ENCODE measurements around the gene FBXW4.

FBXW4 gene

DNA sequence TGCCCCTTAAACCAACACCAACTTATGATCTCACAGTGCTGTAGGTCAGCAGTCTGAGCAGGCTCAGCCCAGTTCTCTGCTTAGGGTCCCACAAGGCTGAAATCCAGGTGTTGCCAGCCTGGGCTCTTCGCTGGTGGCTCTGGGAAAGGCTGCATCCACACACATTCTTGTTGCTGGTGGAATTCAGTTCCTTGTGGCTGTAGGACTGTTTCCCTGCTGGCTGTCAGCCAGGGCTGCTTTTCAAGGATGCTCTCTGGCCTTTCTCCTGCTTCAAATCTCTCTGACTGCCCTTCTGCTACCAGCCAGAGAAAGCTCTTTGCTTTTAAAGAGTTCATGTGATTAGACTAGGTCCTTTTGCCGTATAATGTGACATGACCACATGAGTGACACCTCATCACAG lies 122.2 kb downstream of the FBXW4 start:
- TF ChIP-seq CTCF (IDR thresholded peaks at IDR 0.05) = no peak
- peaks cover 8 to 34% of the 10 kb centered on the region in 2 donors for H3K27me3 ChIP-seq
- intact Hi-C loops (cut with DNase I; ENCODE audit: low total_unique reads) = no loop called here
- H3K4me1 ChIP-seq = peaks cover 0 to 17% (median 15%) of the 10 kb centered on the region in 4 donors
- DNase-seq = no peak
- H3K9me3 ChIP-seq = peaks cover 0 to 13% (median 12%) of the 10 kb centered on the region in 3 donors
- no peak overlapping the region for H3K4me3 ChIP-seq
- H3K27ac ChIP-seq = no peak overlapping the region
- H3K36me3 ChIP-seq = peaks cover 0 to 29% (median 18%) of the 10 kb centered on the region in 3 donors

DNA sequence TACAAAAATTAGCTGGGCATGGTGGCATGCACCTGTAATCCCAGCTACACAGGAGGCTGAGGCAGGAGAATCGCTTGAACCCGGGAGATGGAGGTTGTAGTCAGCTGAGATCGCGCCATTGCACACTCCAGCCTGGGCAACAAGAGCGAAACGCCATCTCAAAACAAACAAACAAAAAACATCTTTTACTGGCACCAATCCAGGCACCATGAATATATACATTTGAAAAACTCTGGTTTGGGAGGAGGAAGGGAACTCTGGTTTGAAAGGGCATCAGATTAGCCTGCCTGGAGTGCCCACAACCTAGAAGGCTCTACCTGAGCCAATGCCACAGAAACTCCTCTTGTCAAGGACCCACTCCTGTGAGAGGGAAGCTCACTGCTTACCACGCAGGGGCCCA lies 122.8 kb downstream of the FBXW4 start:
- H3K27ac ChIP-seq = no peak overlapping the region
- peaks cover 8 to 40% of the 10 kb centered on the region in 2 donors for H3K27me3 ChIP-seq
- no peak for TF ChIP-seq CTCF (IDR thresholded peaks at IDR 0.05)
- no peak overlapping the region for H3K4me3 ChIP-seq
- peaks cover 0 to 17% (median 15%) of the 10 kb centered on the region in 4 donors for H3K4me1 ChIP-seq
- peaks cover 0 to 23% (median 12%) of the 10 kb centered on the region in 3 donors for H3K36me3 ChIP-seq
- peaks cover 0 to 13% (median 12%) of the 10 kb centered on the region in 3 donors for H3K9me3 ChIP-seq
- no peak for DNase-seq
- intact Hi-C loops (cut with DNase I; ENCODE audit: low total_unique reads) = no loop called here

GRCh38 chr10:101571271-101571925 lies 123.6 kb downstream of the FBXW4 start:
- Histone ChIP-seq H3K27ac (no peak overlapping the region), H3K4me1 (peaks cover 0 to 24% (median 20%) of the 10 kb centered on the region in 4 donors), H3K4me3 (no peak overlapping the region), H3K36me3 (peaks cover 0 to 16% (median 6%) of the 10 kb centered on the region in 3 donors), H3K9me3 (peaks cover 0 to 13% (median 12%) of the 10 kb centered on the region in 3 donors), H3K27me3 (peaks cover 11 to 47% of the 10 kb centered on the region in 2 donors)
- no peak for DNase-seq
- no peak for TF ChIP-seq CTCF (IDR thresholded peaks at IDR 0.05)
- intact Hi-C loops (cut with DNase I; ENCODE audit: low total_unique reads) = no loop called here

DNA sequence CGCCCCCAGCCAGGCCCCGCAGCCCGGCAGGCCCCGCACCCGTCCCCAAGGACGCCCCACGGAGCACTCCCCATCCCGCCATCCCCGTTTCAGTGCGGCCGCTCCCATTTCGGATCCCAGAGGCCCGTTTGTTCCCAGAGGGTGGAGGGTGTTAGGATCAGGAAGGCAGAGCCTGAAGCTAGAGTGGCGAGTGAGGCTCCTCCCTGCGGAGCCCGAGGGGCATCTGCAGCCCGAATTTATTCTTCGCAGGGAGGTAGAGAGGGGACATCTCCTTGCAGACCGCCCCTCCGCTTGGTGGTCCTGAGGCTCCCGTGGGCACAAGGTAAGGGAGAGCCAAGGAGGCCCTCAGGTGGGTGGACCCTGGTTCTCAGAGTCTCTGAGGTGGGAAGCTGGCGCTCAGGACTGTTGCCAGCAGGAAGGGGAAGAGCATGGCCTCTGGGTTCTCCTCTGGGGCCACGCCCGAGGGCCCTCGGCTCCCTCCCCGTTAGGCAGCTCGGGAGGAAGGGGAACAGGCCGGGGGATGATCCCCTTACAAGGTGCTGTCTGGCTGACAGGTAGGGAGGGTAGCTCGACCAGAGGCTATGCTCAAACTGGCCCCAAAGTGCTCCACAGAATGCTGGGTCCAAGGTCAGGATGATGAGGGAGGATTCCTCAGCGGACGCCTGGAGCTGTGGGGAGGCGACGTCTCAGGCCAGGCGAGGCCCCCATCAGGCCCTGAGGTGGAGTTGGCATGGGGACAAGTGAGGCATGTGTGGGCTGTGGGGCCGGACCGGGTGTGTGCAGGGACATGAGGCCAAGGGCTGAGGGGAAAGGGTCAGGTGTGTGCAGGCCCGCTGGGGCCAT lies 124.3 kb downstream of the FBXW4 start:
- H3K27me3 ChIP-seq = peaks cover 11 to 55% of the 10 kb centered on the region in 2 donors
- intact Hi-C loops (cut with DNase I; ENCODE audit: low total_unique reads) = no loop called here
- TF ChIP-seq CTCF (IDR thresholded peaks at IDR 0.05) = no peak
- peaks cover 0 to 13% (median 12%) of the 10 kb centered on the region in 3 donors for H3K9me3 ChIP-seq
- H3K4me3 ChIP-seq = peak overlapping the region; percentile 29 to 51
- peaks cover 0 to 26% (median 24%) of the 10 kb centered on the region in 4 donors for H3K4me1 ChIP-seq
- no peak overlapping the region for H3K27ac ChIP-seq
- DNase-seq = no peak
- peaks cover 0 to 12% (median 6%) of the 10 kb centered on the region in 3 donors for H3K36me3 ChIP-seq

GRCh38 chr10:101569622-101570427 lies 125.1 kb downstream of the FBXW4 start:
- peaks cover 0 to 26% (median 24%) of the 10 kb centered on the region in 4 donors for H3K4me1 ChIP-seq
- peaks cover 11 to 63% of the 10 kb centered on the region in 2 donors for H3K27me3 ChIP-seq
- peak; percentile 79 to 96 for TF ChIP-seq CTCF (IDR thresholded peaks at IDR 0.05)
- DNase-seq = peak; percentile 76 to 81
- H3K36me3 ChIP-seq = peaks cover 0 to 6% (median 6%) of the 10 kb centered on the region in 3 donors
- H3K27ac ChIP-seq = no peak overlapping the region
- H3K9me3 ChIP-seq = peaks cover 0 to 13% (median 12%) of the 10 kb centered on the region in 3 donors
- intact Hi-C loops (cut with DNase I; ENCODE audit: low total_unique reads) = loop anchor here (2.0 to 10.0 kb wide), 2 partner anchors 295 to 353 kb away; no protein-coding TSS in a partner anchor
- peak overlapping the region; percentile 29 to 51 for H3K4me3 ChIP-seq

Data from tibial artery (tissue), 4 donors.